ENCODE results near the gene SLC7A6OS. TPM values are rescaled to one million over a fixed set of nuclear protein-coding genes. Genes with fewer than 3 reads are reported as not detected.

Gene SLC7A6OS
- total and polyA plus RNA-seq, 10 of the 15 experiments (the other 5 are each of a cell fraction or from before 2014, with no cell fraction given): 2.9 to 27.4 (median 16.9) TPM

- TF ChIP-seq POU2F2 (IDR thresholded peaks at IDR 0.05; ENCODE audit: borderline replicate concordance, low read depth, low read length): peak; percentile 47; the same call in 1 of the 3 replicates
- peak; percentile 86 for TF ChIP-seq TCF12 (IDR thresholded peaks at IDR 0.05; ENCODE audit: low read depth, low read length)
- peak; percentile 75 for TF ChIP-seq NKRF (conservative IDR thresholded peaks at IDR 0.05)
- peak; percentile 64; the same call in 1 of the 2 replicates for TF ChIP-seq PAX5 (IDR thresholded peaks at IDR 0.05; ENCODE audit: borderline replicate concordance, low read depth, low read length)
- peak; percentile 44; the same call in 1 of the 2 replicates for TF ChIP-seq BACH1 (IDR thresholded peaks at IDR 0.05; ENCODE audit: borderline replicate concordance)
These were observed 35.0 kb downstream of the SLC7A6OS start (continued) for GRCh38 chr16:68275611-68276191.

GRCh38 chr16:68274441-68274840 is 36.3 kb downstream of the SLC7A6OS start:
- peaks cover 9 to 18% of the 10 kb centered on the region in 2 experiments; a peak in 3 of 4 replicates for H3K36me3 ChIP-seq (ENCODE audit: control insufficient read depth in 2 of 2, insufficient read depth in 2 of 2, low read length in 1 of 2)
- H4K20me1 ChIP-seq (ENCODE audit: control insufficient read depth, insufficient read depth): no peaks in the 10 kb centered on the region
- H3K9ac ChIP-seq (ENCODE audit: control insufficient read depth, insufficient read depth, low read length): no peak overlapping the region
- RAD21 ChIA-PET (ENCODE audit: unreplicated experiment): interaction anchor here (1.3 to 4.1 kb wide), 2 partner anchors 10 to 36 kb away, joined by 3 to 32 read pairs; partner anchors contain the start of genes PRMT7 and SLC7A6OS
- peak overlapping the region; percentile 43 for H3K27ac ChIP-seq (ENCODE audit: control insufficient read depth, insufficient read depth)
- POLR2A ChIA-PET: interaction anchor here (0.6 to 12.2 kb wide), 5 partner anchors 12 to 55 kb away, joined by 3 to 177 read pairs (median 3); no protein-coding TSS in a partner anchor
- SMC1A ChIA-PET (ENCODE audit: uncharacterized antibody, unreplicated experiment): interaction anchor here (1.0 to 18.5 kb wide), 5 partner anchors 4 to 181 kb away, joined by 4 to 253 read pairs (median 19); partner anchors contain the start of gene SLC7A6
- BruUV-seq (replicated peaks): no TSS peak
- peaks cover 51% of the 10 kb centered on the region for H3K79me2 ChIP-seq (ENCODE audit: control insufficient read depth, insufficient read depth, low read length)
- no peaks in the 10 kb centered on the region for H3K27me3 ChIP-seq (replicated peaks in 1 of 2; ENCODE audit: control insufficient read depth in 2 of 2, insufficient read depth in 2 of 2, low read length in 1 of 2)
- CTCF ChIA-PET: interaction anchor here (1.3 to 4.4 kb wide), 4 partner anchors 11 to 54 kb away, joined by 5 to 40 read pairs (median 13); partner anchors contain the start of genes PRMT7, SLC7A6 and SLC7A6OS
- H3K4me2 ChIP-seq (ENCODE audit: control insufficient read depth, insufficient read depth): peak overlapping the region; percentile 6
- no peak for ATAC-seq
- H3K4me3 ChIP-seq: no peak overlapping the region
- no peak for TF ChIP-seq ZNF207 (IDR thresholded peaks at IDR 0.05; ENCODE audit: borderline replicate concordance)
- no peak for TF ChIP-seq E2F4 (IDR thresholded peaks at IDR 0.05; ENCODE audit: low read depth, low read length)
- TF ChIP-seq STAT1 (conservative IDR thresholded peaks at IDR 0.05): no peak
- no peak for TF ChIP-seq CREM (IDR thresholded peaks at IDR 0.05; ENCODE audit: low read depth)
- WGBS (ENCODE audit: insufficient coverage, insufficient replicate concordance, low lambda C conversion rate, missing lambda C conversion rate): 98% methylated on average over 4 of the region's 4 CpGs
- DNase-seq (ENCODE audit: low read depth, low spot score): no peak
- no peak overlapping the region for H2AFZ ChIP-seq (ENCODE audit: control insufficient read depth, low read depth, low read length)
- no peaks in the 10 kb centered on the region for H3K9me3 ChIP-seq (replicated peaks; ENCODE audit: control insufficient read depth, insufficient read depth, low read length)
- peaks cover 41% of the 10 kb centered on the region for H3K4me1 ChIP-seq (ENCODE audit: control insufficient read depth, insufficient read depth, low read length)
- in situ Hi-C loops (cut with MboI): no loop called here
- intact Hi-C loops (cut with micrococcal nuclease; ENCODE audit: unreplicated experiment): no loop called here
- FAIRE-seq: no peak
